HepG2 (cell line): ENCODE results near the gene PIK3CB. TPM values are rescaled to one million over a fixed set of nuclear protein-coding genes. Genes with fewer than 3 reads are reported as not detected.

ENCODE experiments used
- CCAR2 ChIP-seq: fragments of 200-400 bp; formaldehyde crosslinking; optimal IDR thresholded peaks from 2 replicates; pipeline ENCODE3; 2018; ENCODE audit warnings: low read depth, mild to moderate bottlenecking, low read length, moderate library complexity
- CHCHD3 ChIP-seq: sonication (generic); formaldehyde crosslinking; IDR thresholded peaks from 2 replicates; pipeline ENCODE4 v1.8.0; 2022; ENCODE audit warnings: mild to moderate bottlenecking, missing genetic modification reagents, moderate library complexity
- FOXO4 ChIP-seq: sonication (generic); formaldehyde crosslinking; conservative IDR thresholded peaks from 2 replicates; pipeline ENCODE4 v1.8.1; 2023; ENCODE audit warnings: missing genetic modification reagents
- KDM6A ChIP-seq: IDR thresholded peaks from 2 replicates; pipeline ENCODE4 v1.6.1; 2016; ENCODE audit warnings: low read depth
- MED13 ChIP-seq: sonication (generic); formaldehyde crosslinking; IDR thresholded peaks from 2 replicates; pipeline ENCODE4 v1.5.0; 2020; ENCODE audit warnings: missing genetic modification reagents
- NCOA1 ChIP-seq: sonication (generic); formaldehyde crosslinking; IDR thresholded peaks from 2 replicates; pipeline ENCODE4 v1.9.0; 2021; ENCODE audit warnings: missing genetic modification reagents
- NR2F6 ChIP-seq, 2 experiments: IDR thresholded peaks; 2 replicates each; pipeline ENCODE4 v1.6.1; 2016; ENCODE audit warnings: antibody characterized with exemption in 1 of 2, mild to moderate bottlenecking in 1 of 2
- SALL2 ChIP-seq: sonication (generic); formaldehyde crosslinking; IDR thresholded peaks from 2 replicates; pipeline ENCODE4 v1.8.1; 2023; ENCODE audit warnings: mild to moderate bottlenecking, missing genetic modification reagents, inconsistent platforms
- YY1 ChIP-seq: IDR thresholded peaks from 2 replicates; pipeline ENCODE4 v1.6.1; 2011; ENCODE audit warnings: low read length, low read depth, moderate library complexity, mild to moderate bottlenecking; ENCODE audit not compliant: insufficient read depth, insufficient replicate concordance
- ZFP37 ChIP-seq: sonication (generic); formaldehyde crosslinking; IDR thresholded peaks from 2 replicates; pipeline ENCODE4 v1.4.0; 2020; ENCODE audit warnings: missing genetic modification reagents, borderline replicate concordance
- ZFP41 ChIP-seq: sonication (generic); formaldehyde crosslinking; IDR thresholded peaks from 2 replicates; pipeline ENCODE4 v1.4.0; 2020; ENCODE audit warnings: mild to moderate bottlenecking, missing genetic modification reagents, borderline replicate concordance
- ZNF138 ChIP-seq: sonication (generic); formaldehyde crosslinking; IDR thresholded peaks from 2 replicates; pipeline ENCODE4 v1.5.0; 2020; ENCODE audit warnings: mild to moderate bottlenecking, low read depth, missing genetic modification reagents
- ZNF24 ChIP-seq: fragments of 450-650 bp; IDR thresholded peaks from 2 replicates; pipeline ENCODE4 v1.6.1; 2017; ENCODE audit warnings: antibody characterized with exemption, mild to moderate bottlenecking
- ZNF282 ChIP-seq: fragments of 450-650 bp; IDR thresholded peaks from 2 replicates; pipeline ENCODE4 v1.6.1; 2018; ENCODE audit not compliant: partially characterized antibody
- ZNF383 ChIP-seq: sonication (generic); formaldehyde crosslinking; IDR thresholded peaks from 2 replicates; pipeline ENCODE4 v1.4.0; 2020; ENCODE audit warnings: missing genetic modification reagents, mild to moderate bottlenecking, borderline replicate concordance
- ZNF678 ChIP-seq: sonication (generic); formaldehyde crosslinking; IDR thresholded peaks from 2 replicates; pipeline ENCODE4 v1.4.0; 2020; ENCODE audit warnings: mild to moderate bottlenecking, missing genetic modification reagents
- ZNF704 ChIP-seq: sonication (generic); formaldehyde crosslinking; IDR thresholded peaks from 2 replicates; pipeline ENCODE4 v1.8.1; 2023; ENCODE audit warnings: mild to moderate bottlenecking, inconsistent platforms, moderate library complexity, missing genetic modification reagents, borderline replicate concordance
- ZNF770 ChIP-seq: sonication (generic); formaldehyde crosslinking; IDR thresholded peaks from 2 replicates; pipeline ENCODE4 v1.5.0; 2020; ENCODE audit warnings: mild to moderate bottlenecking, missing genetic modification reagents
- ZSCAN12 ChIP-seq: sonication (generic); formaldehyde crosslinking; IDR thresholded peaks from 2 replicates; pipeline ENCODE4 v1.9.0; 2021; ENCODE audit warnings: mild to moderate bottlenecking, missing genetic modification reagents
- polyA plus RNA-seq, 8 experiments: library from polyadenylated mRNA; depleted of rRNA in 3 of 8; stranded (reverse) in 7 of 8; unstranded in 1 of 8; fragments of >200 nt; fragmentation: Illumina TruSeq in 4 of 8; extraction: Trizol in 4 of 8; gene quantifications; 2 replicates each; pipeline versions ENCODE4 v1.2.1 to v1.2.3, GENCODE V29; 2011 to 2016; ENCODE audit warnings: low read depth in 4 of 8, missing spikeins in 1 of 8, mixed read lengths in 1 of 8; ENCODE audit not compliant: insufficient read depth in 1 of 8
- total RNA-seq, 5 experiments: library from RNA; depleted of rRNA; stranded (reverse); fragments of >200 nt; fragmentation: Illumina TruSeq; extraction: Trizol; gene quantifications; 2 replicates each; pipeline ENCODE4 v1.2.3, GENCODE V29; 2016; ENCODE audit warnings: low read depth in 1 of 5
- TF ChIP-seq, protein P1 (sequence below): IDR thresholded peaks from 2 replicates; pipeline ENCODE4 v1.6.1; 2016; ENCODE audit warnings: low read depth
- TF ChIP-seq, protein P2 (sequence below): sonication (generic); formaldehyde crosslinking; IDR thresholded peaks from 2 replicates; pipeline ENCODE4 v1.4.0; 2020; ENCODE audit warnings: missing genetic modification reagents

Gene PIK3CB
- total and polyA plus RNA-seq, 2 of the 13 experiments (the other 11 are each of a cell fraction or from before 2014, with no cell fraction given): 6.6 to 18.7 TPM

- TF ChIP-seq ZNF770: no peak
- 0 out of 2 replicates have a peak, but pooled peaks have one; percentile 16 for TF ChIP-seq FOXO4 (CRISPR knock-in tag)
- TF ChIP-seq SALL2 (CRISPR knock-in tag): no peak
- 0 out of 2 replicates have a peak, but pooled peaks have one; percentile 50 for TF ChIP-seq NCOA1
- no peak for TF ChIP-seq ZNF24
- no peak for TF ChIP-seq ZNF282
- peak; percentile 65 for TF ChIP-seq NR2F6 (IDR thresholded peaks at IDR 0.05)
- TF ChIP-seq NR2F6 (CRISPR knock-in tag; IDR thresholded peaks at IDR 0.05): peak; percentile 69
- no peak for TF ChIP-seq ZNF138 (CRISPR knock-in tag)
- no peak; the same call in 1 of the 2 replicates for TF ChIP-seq ZFP37 (CRISPR knock-in tag)
- TF ChIP-seq ZNF383: no peak
- TF ChIP-seq ZNF704 (CRISPR knock-in tag): no peak
- no peak for TF ChIP-seq ZNF678
- no peak for TF ChIP-seq ZFP41
- TF ChIP-seq KDM6A (CRISPR knock-in tag): peak; percentile 99
- no peak for TF ChIP-seq CCAR2
- TF ChIP-seq, protein P1, sequence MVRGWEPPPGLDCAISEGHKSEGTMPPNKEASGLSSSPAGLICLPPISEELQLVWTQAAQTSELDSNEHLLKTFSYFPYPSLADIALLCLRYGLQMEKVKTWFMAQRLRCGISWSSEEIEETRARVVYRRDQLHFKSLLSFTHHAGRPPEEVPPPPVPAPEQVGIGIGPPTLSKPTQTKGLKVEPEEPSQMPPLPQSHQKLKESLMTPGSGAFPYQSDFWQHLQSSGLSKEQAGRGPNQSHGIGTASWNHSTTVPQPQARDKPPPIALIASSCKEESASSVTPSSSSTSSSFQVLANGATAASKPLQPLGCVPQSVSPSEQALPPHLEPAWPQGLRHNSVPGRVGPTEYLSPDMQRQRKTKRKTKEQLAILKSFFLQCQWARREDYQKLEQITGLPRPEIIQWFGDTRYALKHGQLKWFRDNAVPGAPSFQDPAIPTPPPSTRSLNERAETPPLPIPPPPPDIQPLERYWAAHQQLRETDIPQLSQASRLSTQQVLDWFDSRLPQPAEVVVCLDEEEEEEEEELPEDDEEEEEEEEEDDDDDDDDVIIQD: peak; percentile 58; the same call in 1 of the 2 replicates
- TF ChIP-seq CHCHD3 (CRISPR knock-in tag): no peak
- no peak for TF ChIP-seq MED13 (CRISPR knock-in tag)
- TF ChIP-seq, protein P2, sequence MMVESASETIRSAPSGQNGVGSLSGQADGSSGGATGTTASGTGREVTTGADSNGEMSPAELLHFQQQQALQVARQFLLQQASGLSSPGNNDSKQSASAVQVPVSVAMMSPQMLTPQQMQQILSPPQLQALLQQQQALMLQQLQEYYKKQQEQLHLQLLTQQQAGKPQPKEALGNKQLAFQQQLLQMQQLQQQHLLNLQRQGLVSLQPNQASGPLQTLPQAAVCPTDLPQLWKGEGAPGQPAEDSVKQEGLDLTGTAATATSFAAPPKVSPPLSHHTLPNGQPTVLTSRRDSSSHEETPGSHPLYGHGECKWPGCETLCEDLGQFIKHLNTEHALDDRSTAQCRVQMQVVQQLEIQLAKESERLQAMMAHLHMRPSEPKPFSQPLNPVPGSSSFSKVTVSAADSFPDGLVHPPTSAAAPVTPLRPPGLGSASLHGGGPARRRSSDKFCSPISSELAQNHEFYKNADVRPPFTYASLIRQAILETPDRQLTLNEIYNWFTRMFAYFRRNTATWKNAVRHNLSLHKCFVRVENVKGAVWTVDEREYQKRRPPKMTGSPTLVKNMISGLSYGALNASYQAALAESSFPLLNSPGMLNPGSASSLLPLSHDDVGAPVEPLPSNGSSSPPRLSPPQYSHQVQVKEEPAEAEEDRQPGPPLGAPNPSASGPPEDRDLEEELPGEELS: peak; percentile 82
- no peak for TF ChIP-seq YY1
- TF ChIP-seq ZSCAN12: 0 out of 2 replicates have a peak, but pooled peaks have one; percentile 24
Observed at GRCh38 chr3:138862924-138863775, 28.4 kb upstream of the PIK3CB start (continued).
